GM12891 (cell line): ENCODE measurements around the gene NRXN3.

Source experiments
- POLR2A ChIP-seq: IDR thresholded peaks from 2 replicates; pipeline ENCODE4 v1.6.1; 2011; ENCODE audit warnings: low read depth, low read length, control low read depth
- POLR2AphosphoS5 ChIP-seq: IDR thresholded peaks from 2 replicates; pipeline ENCODE4 v1.6.1; 2011; ENCODE audit warnings: low read depth, low read length, control low read depth
- POU2F2 ChIP-seq: IDR thresholded peaks from 2 replicates; pipeline ENCODE4 v1.6.1; 2011; ENCODE audit warnings: low read depth, mild to moderate bottlenecking, control low read depth, low read length, moderate library complexity
- SPI1 ChIP-seq: IDR thresholded peaks from 2 replicates; pipeline ENCODE4 v1.6.1; 2011; ENCODE audit warnings: low read depth, low read length, control low read depth
- TAF1 ChIP-seq: IDR thresholded peaks from 2 replicates; pipeline ENCODE4 v1.6.1; 2011; ENCODE audit warnings: low read depth, low read length, control low read depth

DNA sequence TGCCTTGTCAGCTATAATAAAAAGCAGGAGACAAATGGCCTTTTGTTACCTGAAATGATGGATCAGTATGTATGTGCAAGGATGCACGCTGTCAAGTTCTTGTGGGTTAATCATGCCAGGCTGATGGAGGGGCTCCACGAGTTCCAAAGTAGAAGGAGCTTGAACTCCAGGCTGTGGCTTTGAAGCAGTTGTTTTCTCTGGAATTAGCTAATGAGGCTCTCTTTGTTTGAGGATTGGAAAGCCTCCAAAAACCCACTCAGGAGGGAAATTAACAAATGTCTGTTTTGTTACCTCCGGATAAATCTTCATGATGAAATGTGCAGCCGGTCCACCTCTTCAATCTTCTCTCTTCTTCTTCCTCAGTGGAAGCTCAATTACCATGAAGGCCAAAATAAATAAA, 1435.7 kb downstream of the NRXN3 start:
- no peak for TF ChIP-seq POLR2A
- no peak for TF ChIP-seq TAF1
- TF ChIP-seq POLR2AphosphoS5, result no peak
- TF ChIP-seq POU2F2, result no peak
- TF ChIP-seq SPI1, result no peak
